NCI-H2227 treated with DMSO at 0.1 percent for 48 hours (cell line): ENCODE results near the gene ARHGEF7.
"Not testable (repeated sequence)": the region's sequence is repeated elsewhere in the genome, so short reads cannot be mapped to it uniquely, and the experiment has no call there.

ENCODE experiments used
- DNase-seq: peaks from one replicate; lab custom pipeline; 2025; lab: John Stamatoyannopoulos, UW

Gene ARHGEF7

GRCh38 chr13:111253365-111253872, 138.3 kb downstream of the ARHGEF7 start:
- DNase-seq, result no peak

- DNase-seq, result no peak
Measured at GRCh38 chr13:111255228-111255790, 140.2 kb downstream of the ARHGEF7 start.

GRCh38 chr13:111256458-111256857, 141.3 kb downstream of the ARHGEF7 start:
- DNase-seq, result no peak

GRCh38 chr13:111256946-111257345, 141.8 kb downstream of the ARHGEF7 start:
- DNase-seq, result no peak

GRCh38 chr13:111257899-111258298, 142.8 kb downstream of the ARHGEF7 start:
- not testable (repeated sequence) for DNase-seq

- DNase-seq, result no peak
Measured at GRCh38 chr13:111258637-111259036, 143.5 kb downstream of the ARHGEF7 start.

- DNase-seq, result no peak
Measured at GRCh38 chr13:111259058-111259457, 143.9 kb downstream of the ARHGEF7 start.

- DNase-seq, result no peak
Measured at GRCh38 chr13:111261326-111261725, 146.2 kb downstream of the ARHGEF7 start.

GRCh38 chr13:111262281-111262680, 147.2 kb downstream of the ARHGEF7 start:
- no peak for DNase-seq

- DNase-seq, result no peak
Measured at GRCh38 chr13:111262715-111263114, 147.6 kb downstream of the ARHGEF7 start.

- no peak for DNase-seq
Measured at GRCh38 chr13:111263566-111263965, 148.5 kb downstream of the ARHGEF7 start.

GRCh38 chr13:111265006-111265700, 150.0 kb downstream of the ARHGEF7 start:
- no peak for DNase-seq

- DNase-seq, result no peak
Measured at GRCh38 chr13:111265701-111266035, 150.6 kb downstream of the ARHGEF7 start.

- DNase-seq, result no peak
Measured at GRCh38 chr13:111267205-111267604, 152.1 kb downstream of the ARHGEF7 start.

- DNase-seq, result no peak
Measured at GRCh38 chr13:111267784-111268183, 152.7 kb downstream of the ARHGEF7 start.

- no peak for DNase-seq
Measured at GRCh38 chr13:111269508-111269907, 154.4 kb downstream of the ARHGEF7 start.

GRCh38 chr13:111270126-111270525, 155.0 kb downstream of the ARHGEF7 start:
- no peak for DNase-seq

- no peak for DNase-seq
Measured at GRCh38 chr13:111270765-111271698, 155.9 kb downstream of the ARHGEF7 start.

- no peak for DNase-seq
Measured at GRCh38 chr13:111272117-111272516, 157.0 kb downstream of the ARHGEF7 start.

- DNase-seq, result no peak
Measured at GRCh38 chr13:111275382-111275781, 160.3 kb downstream of the ARHGEF7 start.

GRCh38 chr13:111275995-111276618, 161.0 kb downstream of the ARHGEF7 start:
- no peak for DNase-seq

- no peak for DNase-seq
Measured at GRCh38 chr13:111278258-111278657, 163.1 kb downstream of the ARHGEF7 start.
